Suprapubic skin (tissue), 4 donors: ENCODE data around the gene ARHGDIB.

Experiments
- EP300 ChIP-seq: sonication (generic); formaldehyde crosslinking; IDR thresholded peaks from one replicate; pipeline ENCODE4 v1.6.1; 2017; ENCODE audit warnings: antibody characterized with exemption
- POLR2A ChIP-seq, 2 donors: fragments of 450-650 bp; IDR thresholded peaks; one replicate each; pipeline ENCODE4 v1.6.1; 2017; ENCODE audit warnings: antibody characterized with exemption in 2 of 2, mild to moderate bottlenecking in 2 of 2, moderate library complexity in 2 of 2
- POLR2AphosphoS5 ChIP-seq, 3 donors: sonication (generic); formaldehyde crosslinking; IDR thresholded peaks; one replicate each; pipeline ENCODE4 v1.6.1; 2017; ENCODE audit warnings: antibody characterized with exemption in 3 of 3
- TF ChIP-seq, protein P1 (sequence below), 2 donors: fragments of 200-600 bp in 1 of 2; fragments of 450-650 bp in 1 of 2; sonication (generic) in 1 of 2; IDR thresholded peaks; one replicate each; pipeline ENCODE4 v1.5.1; 2016 to 2019; ENCODE audit warnings: antibody characterized with exemption in 2 of 2, mild to moderate bottlenecking in 1 of 2, moderate library complexity in 1 of 2

DNA sequence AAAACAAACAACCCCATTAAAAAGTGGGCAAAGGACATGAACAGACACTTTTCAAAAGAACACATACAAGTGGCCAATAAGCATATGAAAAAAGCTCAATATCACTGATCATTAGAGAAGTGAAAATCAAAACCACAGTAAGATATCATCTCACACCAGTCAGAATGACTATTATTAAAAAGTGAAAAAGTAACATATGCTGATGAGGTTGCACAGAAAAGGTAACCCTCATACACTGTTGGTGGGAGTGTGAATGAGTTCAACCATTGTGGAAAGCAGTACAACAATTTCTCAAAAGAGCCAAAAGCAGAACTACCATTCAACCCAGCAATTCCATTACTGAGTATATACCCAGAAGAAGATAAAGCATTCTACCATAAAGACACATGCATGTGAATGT is 29.7 kb upstream of the ARHGDIB start:
- TF ChIP-seq, protein P1, sequence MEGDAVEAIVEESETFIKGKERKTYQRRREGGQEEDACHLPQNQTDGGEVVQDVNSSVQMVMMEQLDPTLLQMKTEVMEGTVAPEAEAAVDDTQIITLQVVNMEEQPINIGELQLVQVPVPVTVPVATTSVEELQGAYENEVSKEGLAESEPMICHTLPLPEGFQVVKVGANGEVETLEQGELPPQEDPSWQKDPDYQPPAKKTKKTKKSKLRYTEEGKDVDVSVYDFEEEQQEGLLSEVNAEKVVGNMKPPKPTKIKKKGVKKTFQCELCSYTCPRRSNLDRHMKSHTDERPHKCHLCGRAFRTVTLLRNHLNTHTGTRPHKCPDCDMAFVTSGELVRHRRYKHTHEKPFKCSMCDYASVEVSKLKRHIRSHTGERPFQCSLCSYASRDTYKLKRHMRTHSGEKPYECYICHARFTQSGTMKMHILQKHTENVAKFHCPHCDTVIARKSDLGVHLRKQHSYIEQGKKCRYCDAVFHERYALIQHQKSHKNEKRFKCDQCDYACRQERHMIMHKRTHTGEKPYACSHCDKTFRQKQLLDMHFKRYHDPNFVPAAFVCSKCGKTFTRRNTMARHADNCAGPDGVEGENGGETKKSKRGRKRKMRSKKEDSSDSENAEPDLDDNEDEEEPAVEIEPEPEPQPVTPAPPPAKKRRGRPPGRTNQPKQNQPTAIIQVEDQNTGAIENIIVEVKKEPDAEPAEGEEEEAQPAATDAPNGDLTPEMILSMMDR (IDR thresholded peaks at IDR 0.05), result no peak
- TF ChIP-seq POLR2A (IDR thresholded peaks at IDR 0.05), result no peak
- no peak for TF ChIP-seq POLR2AphosphoS5 (IDR thresholded peaks at IDR 0.05)
- TF ChIP-seq EP300, result no peak
